Activated T-cell treated with anti-CD3 and anti-CD28 coated beads, Interleukin-2, amount 50 U/mL, for 1 hour (primary cell): ENCODE data around the gene TRPV6.

Source experiments
- DNase-seq: peaks from one replicate; pipeline ENCODE4 v3.0.0-alpha.2; 2020

The TRPV6 gene

GRCh38 chr7:142847353-142847752 lies 38.2 kb downstream of the TRPV6 start:
- no peak for DNase-seq

DNA sequence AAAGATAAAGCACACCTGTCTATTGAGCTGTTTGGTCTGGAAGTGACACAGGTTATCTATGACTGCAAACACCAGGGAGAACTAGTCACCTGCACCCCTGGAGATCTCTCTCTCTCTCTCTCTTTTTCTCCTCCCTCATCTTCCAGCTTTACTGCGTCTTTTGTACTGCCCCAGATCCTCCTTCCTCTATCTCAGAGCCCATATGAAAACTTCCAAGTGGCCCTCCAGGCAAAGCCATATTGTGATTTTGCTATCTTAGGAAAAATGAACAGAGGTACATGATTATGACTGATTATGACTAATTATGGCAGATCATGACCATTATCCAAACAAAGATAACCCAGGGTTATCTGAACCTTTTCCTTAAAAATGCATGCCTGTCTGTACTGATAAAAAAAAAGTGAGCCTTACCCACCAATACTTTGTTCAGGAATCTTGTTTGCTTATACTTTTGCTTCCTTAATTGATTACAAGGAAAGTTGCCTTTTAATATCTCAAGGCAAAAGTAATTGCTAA lies 43.2 kb downstream of the TRPV6 start:
- DNase-seq: no peak

GRCh38 chr7:142838461-142839213 lies 46.9 kb downstream of the TRPV6 start:
- DNase-seq: no peak

GRCh38 chr7:142836426-142836825 lies 49.1 kb downstream of the TRPV6 start:
- DNase-seq: no peak

- no peak for DNase-seq
Measured at GRCh38 chr7:142835487-142835886, 50.1 kb downstream of the TRPV6 start.

DNA sequence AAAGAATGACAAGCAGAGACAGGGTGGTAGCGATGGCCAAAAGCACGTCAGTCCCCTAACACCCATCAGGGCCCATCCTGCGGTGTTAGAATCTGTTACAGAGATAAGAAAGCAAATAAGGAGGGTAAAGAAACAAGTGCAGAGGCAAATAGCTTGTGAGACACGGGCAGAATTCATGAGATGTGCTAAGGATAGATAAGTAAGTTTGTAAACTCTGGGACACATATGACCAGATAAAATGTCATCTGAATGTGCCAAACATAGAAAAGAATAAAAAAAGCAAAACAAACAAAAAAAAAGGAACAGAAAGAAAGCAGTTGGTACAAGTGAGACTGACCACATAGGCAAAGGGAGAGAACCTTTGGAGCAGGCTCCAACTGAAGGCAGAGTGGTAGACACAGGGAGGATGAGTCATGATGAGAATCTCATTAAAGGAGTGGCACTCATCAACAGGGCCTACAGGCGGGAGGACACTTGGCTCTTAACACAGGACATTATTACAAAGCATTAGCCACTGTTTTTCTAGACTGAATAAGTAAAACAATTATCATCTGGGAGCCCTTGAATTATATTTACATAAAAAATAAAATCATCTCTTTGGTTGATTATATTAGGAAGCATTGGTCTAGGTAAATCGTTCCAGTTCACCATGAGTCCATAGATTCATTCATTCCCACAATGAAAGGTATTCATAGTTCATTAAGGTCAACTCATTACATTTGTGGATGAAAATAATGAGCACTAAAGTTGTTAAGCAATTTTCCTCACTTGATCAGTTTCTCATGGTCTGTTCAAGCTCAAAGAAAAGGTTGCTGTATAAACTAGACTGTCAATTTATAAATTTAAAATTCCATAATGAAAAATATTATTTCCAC lies 52.1 kb downstream of the TRPV6 start:
- no peak for DNase-seq

GRCh38 chr7:142832417-142832816 lies 53.1 kb downstream of the TRPV6 start:
- no peak for DNase-seq

- DNase-seq: no peak
Measured at GRCh38 chr7:142827951-142828500, 57.5 kb downstream of the TRPV6 start.

GRCh38 chr7:142822714-142823113 lies 62.8 kb downstream of the TRPV6 start:
- no peak for DNase-seq
